OCI-LY3 (cell line): ENCODE results near the gene TP63.

Experiments used
- H2AFZ ChIP-seq: fragments of 200-600, 300-600 bp; shearing (Covaris generic); 2 replicates; pipeline ENCODE4 v1.6.0; 2014; ENCODE audit warnings: antibody characterized with exemption, low read depth, low read length
- H3K27ac ChIP-seq: fragments of 200-600, 300-600 bp; sonication (generic); 2 replicates; pipeline ENCODE4 v1.5.1; 2014; ENCODE audit warnings: mild to moderate bottlenecking, low read length, moderate library complexity, mixed read lengths
- H3K27me3 ChIP-seq: fragments of 200-600, 300-600 bp; sonication (generic); 2 replicates; pipeline ENCODE4 v1.6.1; 2014; ENCODE audit warnings: low read depth, low read length, mixed read lengths
- H3K36me3 ChIP-seq: fragments of 200-600, 300-600 bp; sonication (generic); replicated peaks from 2 replicates; pipeline ENCODE3; 2014; ENCODE audit warnings: low read depth, low read length, mixed read lengths
- H3K4me1 ChIP-seq: fragments of 300-600, 200-600 bp; sonication (generic); 2 replicates; pipeline ENCODE4 v1.6.1; 2014; ENCODE audit warnings: low read length, mixed read lengths
- H3K4me2 ChIP-seq: fragments of 200-600, 300-600 bp; sonication (generic); 2 replicates; pipeline ENCODE4 v1.6.1; 2014; ENCODE audit warnings: low read length, mixed read lengths
- H3K4me3 ChIP-seq: fragments of 300-600, 200-600 bp; sonication (generic); 2 replicates; pipeline ENCODE4 v1.5.1; 2014; ENCODE audit warnings: antibody characterized with exemption, mild to moderate bottlenecking, low read length, moderate library complexity
- H3K79me2 ChIP-seq: fragments of 300-600, 200-600 bp; shearing (Covaris generic); 2 replicates; pipeline ENCODE4 v1.6.1; 2014; ENCODE audit warnings: mild to moderate bottlenecking, low read length, mixed read lengths
- H3K9ac ChIP-seq: fragments of 300-600, 200-600 bp; shearing (Covaris generic); 2 replicates; pipeline ENCODE4 v1.6.0; 2014; ENCODE audit warnings: mild to moderate bottlenecking, low read length, moderate library complexity
- H3K9me3 ChIP-seq: fragments of 200-600, 300-600 bp; shearing (Covaris generic); 2 replicates; pipeline ENCODE4 v1.6.1; 2014; ENCODE audit warnings: low read length, mixed read lengths; ENCODE audit not compliant: insufficient read depth
- H4K20me1 ChIP-seq: fragments of 200-600, 300-600 bp; sonication (generic); 2 replicates; pipeline ENCODE4 v1.6.1; 2016; ENCODE audit warnings: low read length, mixed read lengths; ENCODE audit not compliant: insufficient read depth
- CTCF ChIP-seq: fragments of 200-600, 300-600 bp; sonication (generic); IDR thresholded peaks from 2 replicates; pipeline ENCODE4 v1.5.1; 2014; ENCODE audit warnings: antibody characterized with exemption, low read length, low read depth
- EZH2phosphoT487 ChIP-seq: fragments of 200-600 bp; shearing (Covaris generic); IDR thresholded peaks from 2 replicates; pipeline ENCODE4 v1.6.1; 2018; ENCODE audit warnings: antibody characterized with exemption, mixed run types, low read depth

TP63 gene

GRCh38 chr3:189685291-189685690 is 54.1 kb downstream of the TP63 start:
- Histone ChIP-seq H3K4me1 (peaks cover 4% of the 10 kb centered on the region; the same call in 1 of the 2 replicates), H3K79me2 (peaks cover 15% of the 10 kb centered on the region), H4K20me1 (peaks cover 21% of the 10 kb centered on the region; the same call in 1 of the 2 replicates), H3K9ac (no peak overlapping the region), H3K9me3 (no peaks in the 10 kb centered on the region), H3K4me2 (no peak overlapping the region), H3K27ac (no peak overlapping the region), H3K36me3 (peaks cover 19% of the 10 kb centered on the region), H3K27me3 (no peaks in the 10 kb centered on the region), H3K4me3 (no peak overlapping the region), H2AFZ (no peak overlapping the region)
- no peak for TF ChIP-seq CTCF
- no peak for TF ChIP-seq EZH2phosphoT487

- H3K27me3 ChIP-seq, result no peaks in the 10 kb centered on the region
- no peak overlapping the region for H3K4me3 ChIP-seq
- no peak overlapping the region for H3K4me2 ChIP-seq
- H3K9me3 ChIP-seq, result no peaks in the 10 kb centered on the region
- peaks cover 4% of the 10 kb centered on the region; the same call in 1 of the 2 replicates for H3K4me1 ChIP-seq
- H3K27ac ChIP-seq, result no peak overlapping the region
- no peak overlapping the region for H2AFZ ChIP-seq
- H3K79me2 ChIP-seq, result peaks cover 12% of the 10 kb centered on the region
- peaks cover 20% of the 10 kb centered on the region for H3K36me3 ChIP-seq
- H4K20me1 ChIP-seq, result peaks cover 21% of the 10 kb centered on the region; the same call in 1 of the 2 replicates
- TF ChIP-seq CTCF (no peak), EZH2phosphoT487 (no peak)
- no peak overlapping the region for H3K9ac ChIP-seq
Observed at GRCh38 chr3:189685860-189686259, 54.7 kb downstream of the TP63 start.

GRCh38 chr3:189687475-189687874 is 56.3 kb downstream of the TP63 start:
- H3K4me1 ChIP-seq, result peaks cover 4% of the 10 kb centered on the region; the same call in 1 of the 2 replicates
- no peak overlapping the region for H3K4me2 ChIP-seq
- H3K4me3 ChIP-seq, result no peak overlapping the region
- no peak overlapping the region for H3K9ac ChIP-seq
- no peak overlapping the region for H2AFZ ChIP-seq
- TF ChIP-seq EZH2phosphoT487 (no peak), CTCF (no peak)
- H3K79me2 ChIP-seq, result peaks cover 12% of the 10 kb centered on the region
- H3K36me3 ChIP-seq, result peaks cover 20% of the 10 kb centered on the region
- H4K20me1 ChIP-seq, result peaks cover 21% of the 10 kb centered on the region; the same call in 1 of the 2 replicates
- no peaks in the 10 kb centered on the region for H3K9me3 ChIP-seq
- H3K27ac ChIP-seq, result no peak overlapping the region
- no peaks in the 10 kb centered on the region for H3K27me3 ChIP-seq

GRCh38 chr3:189688262-189688661 is 57.1 kb downstream of the TP63 start:
- H3K79me2 ChIP-seq, result peaks cover 12% of the 10 kb centered on the region
- peaks cover 20% of the 10 kb centered on the region; the same call in 1 of the 2 replicates for H4K20me1 ChIP-seq
- no peak overlapping the region for H3K27ac ChIP-seq
- H3K27me3 ChIP-seq, result no peaks in the 10 kb centered on the region
- H3K9ac ChIP-seq, result no peak overlapping the region
- H3K36me3 ChIP-seq, result peaks cover 20% of the 10 kb centered on the region
- H2AFZ ChIP-seq, result no peak overlapping the region
- H3K9me3 ChIP-seq, result no peaks in the 10 kb centered on the region
- TF ChIP-seq EZH2phosphoT487 (no peak), CTCF (no peak)
- no peak overlapping the region for H3K4me3 ChIP-seq
- H3K4me1 ChIP-seq, result peaks cover 4% of the 10 kb centered on the region; the same call in 1 of the 2 replicates
- H3K4me2 ChIP-seq, result no peak overlapping the region
